HepG2 (cell line): ENCODE results near the gene TRPC6. TPM values are rescaled to one million over a fixed set of nuclear protein-coding genes. Genes with fewer than 3 reads are reported as not detected.

ENCODE experiments used
- ATAC-seq: fragments of 200-7000 bp; cut with Tn5 transposase; 3 replicates; pipeline ENCODE4 v1.9.1; 2020; ENCODE audit warnings: mild to moderate bottlenecking, moderate library complexity
- BruUV-seq: library from RNA; stranded (reverse); fragments of 400-500 nt; replicated peaks from 2 replicates; lab custom pipeline; 2021; lab: Mats Ljungman, UMichigan
- CTCF ChIA-PET: fragments of 300-600 bp; formaldehyde crosslinking; extraction: SDS; loops from one replicate; lab custom pipeline; 2021; ENCODE audit warnings: low total read pairs, inconsistent platforms, low intra/inter-chr PET ratio; lab: Yijun Ruan, JAX
- POLR2A ChIA-PET: fragments of 350-600 bp; sonication (Branson Sonifier 250); formaldehyde crosslinking; loops from one replicate; lab custom pipeline; 2020; ENCODE audit warnings: antibody characterized with exemption, inconsistent platforms; lab: Yijun Ruan, JAX
- DNase-seq: peaks from one replicate; pipeline ENCODE4 v3.0.0-alpha.2; 2015; ENCODE audit warnings: low spot score
- FAIRE-seq: peaks from 3 replicates; lab custom pipeline; 2011; peaks lifted over from hg19 to GRCh38; lab: Jason Lieb, UNC
- H2AFZ ChIP-seq: one replicate; pipeline ENCODE4 v1.6.1; 2011; ENCODE audit warnings: low read length, inconsistent platforms
- H3K27ac ChIP-seq: fragments of 300-600 bp; 3 replicates; pipeline ENCODE4 v1.8.0; 2011; ENCODE audit warnings: mixed run types, mild to moderate bottlenecking, mixed read lengths, low read length, inconsistent platforms; ENCODE audit not compliant: insufficient read depth; ENCODE audit errors: extremely low read length
- H3K27me3 ChIP-seq, 2 experiments: fragments of 200-600 bp in 1 of 2; 2 replicates in 1 of 2; 3 replicates in 1 of 2; pipeline versions ENCODE4 v1.6.0 to v1.8.0; 2011; ENCODE audit warnings: low read length in 2 of 2, mild to moderate bottlenecking in 2 of 2, moderate library complexity in 2 of 2, inconsistent platforms in 1 of 2; ENCODE audit not compliant: insufficient read depth in 2 of 2, control insufficient read depth in 1 of 2
- H3K36me3 ChIP-seq, 2 experiments: fragments of 200-600 bp in 1 of 2; replicated peaks in 1 of 2; 2 replicates in 1 of 2; 3 replicates in 1 of 2; pipeline versions ENCODE4 v1.5.1 to v1.8.0; 2011; ENCODE audit warnings: low read length in 2 of 2, inconsistent platforms in 1 of 2; ENCODE audit not compliant: insufficient read depth in 2 of 2, control insufficient read depth in 1 of 2
- H3K4me1 ChIP-seq: 2 replicates; pipeline ENCODE4 v1.5.1; 2012; ENCODE audit warnings: low read length, inconsistent platforms; ENCODE audit not compliant: insufficient read depth
- H3K4me2 ChIP-seq: 2 replicates; pipeline ENCODE4 v1.6.0; 2011; ENCODE audit warnings: low read depth, low read length, inconsistent platforms
- H3K4me3 ChIP-seq, 3 experiments: fragments of 200-600 bp in 1 of 3; sonication (generic), shearing (Covaris generic) in 1 of 3; replicated peaks in 1 of 3; 2 replicates each; pipeline ENCODE4 v1.5.1; 2011 to 2016; ENCODE audit warnings: low read length in 3 of 3, inconsistent platforms in 2 of 3, low read depth in 2 of 3, mild to moderate bottlenecking in 2 of 3, control low read depth in 1 of 3, mixed read lengths in 1 of 3; ENCODE audit not compliant: insufficient read depth in 1 of 3
- H3K79me2 ChIP-seq: one replicate; pipeline ENCODE4 v1.6.1; 2011; ENCODE audit warnings: low read length, inconsistent platforms; ENCODE audit not compliant: insufficient read depth
- H3K9ac ChIP-seq: 2 replicates; pipeline ENCODE4 v1.6.0; 2011; ENCODE audit warnings: mild to moderate bottlenecking, low read depth, low read length, inconsistent platforms; ENCODE audit not compliant: insufficient read depth
- H3K9me3 ChIP-seq: 2 replicates; pipeline ENCODE4 v1.5.1; 2012; ENCODE audit warnings: mild to moderate bottlenecking, low read length
- H4K20me1 ChIP-seq: 2 replicates; pipeline ENCODE4 v1.6.0; 2011; ENCODE audit warnings: inconsistent platforms, mild to moderate bottlenecking, low read length, moderate library complexity; ENCODE audit not compliant: insufficient read depth
- AHDC1 ChIP-seq: sonication (generic); formaldehyde crosslinking; IDR thresholded peaks from 2 replicates; pipeline ENCODE4 v1.5.1; 2020; ENCODE audit warnings: mild to moderate bottlenecking, missing genetic modification reagents, borderline replicate concordance
- CERS6 ChIP-seq: sonication (generic); formaldehyde crosslinking; IDR thresholded peaks from 2 replicates; pipeline ENCODE4 v1.5.0; 2020; ENCODE audit warnings: missing genetic modification reagents
- DRAP1 ChIP-seq: IDR thresholded peaks from 2 replicates; pipeline ENCODE4 v1.6.1; 2016; ENCODE audit warnings: missing genetic modification reagents, missing compliant biosample characterization
- KMT2A ChIP-seq: sonication (generic); formaldehyde crosslinking; IDR thresholded peaks from 2 replicates; pipeline ENCODE4 v1.4.0; 2020; ENCODE audit warnings: missing genetic modification reagents
- PTBP1 ChIP-seq: fragments of 200-400 bp; formaldehyde crosslinking; IDR thresholded peaks from 2 replicates; pipeline ENCODE4 v1.6.1; 2018; ENCODE audit warnings: low read length, low read depth; ENCODE audit not compliant: poor library complexity, severe bottlenecking
- SALL2 ChIP-seq: sonication (generic); formaldehyde crosslinking; IDR thresholded peaks from 2 replicates; pipeline ENCODE4 v1.8.1; 2023; ENCODE audit warnings: mild to moderate bottlenecking, missing genetic modification reagents, inconsistent platforms
- THYN1 ChIP-seq: sonication (generic); formaldehyde crosslinking; IDR thresholded peaks from 2 replicates; pipeline ENCODE4 v1.8.1; 2023; ENCODE audit warnings: low read depth, mild to moderate bottlenecking, moderate library complexity, missing genetic modification reagents, borderline replicate concordance
- ZNF619 ChIP-seq: sonication (generic); formaldehyde crosslinking; IDR thresholded peaks from 2 replicates; pipeline ENCODE4 v1.4.0; 2020; ENCODE audit warnings: mild to moderate bottlenecking, missing genetic modification reagents
- ZNF746 ChIP-seq: sonication (generic); formaldehyde crosslinking; IDR thresholded peaks from 2 replicates; pipeline ENCODE4 v1.8.0; 2022; ENCODE audit warnings: mild to moderate bottlenecking, missing genetic modification reagents
- ZNF839 ChIP-seq: sonication (generic); formaldehyde crosslinking; IDR thresholded peaks from 2 replicates; pipeline ENCODE4 v1.4.0; 2020; ENCODE audit warnings: missing genetic modification reagents, mild to moderate bottlenecking, borderline replicate concordance
- WGBS: methylation state at CpG from one replicate; pipeline ENCODE4 v1.1.6; 2017; ENCODE audit warnings: low lambda C conversion rate; 5-methylcytosine and 5-hydroxymethylcytosine counted together
- in situ Hi-C: cut with HindIII; loops from 2 replicates; pipeline ENCODE4 v1.10.0; 2017; ENCODE audit warnings: low pct_unique_long_range_greater_than_20kb; ENCODE audit not compliant: extremely low pct_ligation_motif_present
- intact Hi-C: fragments of 100-400 bp; cut with micrococcal nuclease; formaldehyde crosslinking; loops from one replicate; pipeline ENCODE4 v1.10.0; 2022; ENCODE audit not compliant: unreplicated experiment
- polyA plus RNA-seq, 8 experiments: library from polyadenylated mRNA; depleted of rRNA in 3 of 8; stranded (reverse) in 7 of 8; unstranded in 1 of 8; fragments of >200 nt; fragmentation: Illumina TruSeq in 4 of 8; extraction: Trizol in 4 of 8; gene quantifications; 2 replicates each; pipeline versions ENCODE4 v1.2.1 to v1.2.3, GENCODE V29; 2011 to 2016; ENCODE audit warnings: low read depth in 4 of 8, missing spikeins in 1 of 8, mixed read lengths in 1 of 8; ENCODE audit not compliant: insufficient read depth in 1 of 8
- total RNA-seq, 5 experiments: library from RNA; depleted of rRNA; stranded (reverse); fragments of >200 nt; fragmentation: Illumina TruSeq; extraction: Trizol; gene quantifications; 2 replicates each; pipeline ENCODE4 v1.2.3, GENCODE V29; 2016; ENCODE audit warnings: low read depth in 1 of 5

Gene TRPC6
- total and polyA plus RNA-seq, 2 of the 13 experiments (the other 11 are each of a cell fraction or from before 2014, with no cell fraction given), result not detected

- intact Hi-C loops, result no loop called here
- no peak overlapping the region for H3K4me2 ChIP-seq
- POLR2A ChIA-PET, result no interaction called here
These were observed 84.9 kb downstream of the TRPC6 start for GRCh38 chr11:101498891-101499290.

More at GRCh38 chr11:101498891-101499290, 84.9 kb downstream of the TRPC6 start:
- no peak overlapping the region for H2AFZ ChIP-seq
- H3K79me2 ChIP-seq, result no peaks in the 10 kb centered on the region
- H4K20me1 ChIP-seq, result no peaks in the 10 kb centered on the region
- no peak for ATAC-seq
- H3K27ac ChIP-seq, result no peak overlapping the region
- H3K27me3 ChIP-seq, result no peaks in the 10 kb centered on the region
- no peaks in the 10 kb centered on the region for H3K36me3 ChIP-seq
- TF ChIP-seq AHDC1 (CRISPR knock-in tag), result no peak
- no peak for TF ChIP-seq ZNF839 (CRISPR knock-in tag)
- no peak for TF ChIP-seq PTBP1
- TF ChIP-seq KMT2A (CRISPR knock-in tag), result no peak
- no peak for TF ChIP-seq DRAP1
- no peak for TF ChIP-seq SALL2 (CRISPR knock-in tag)
- TF ChIP-seq ZNF746, result no peak
- TF ChIP-seq CERS6 (CRISPR knock-in tag), result no peak
- TF ChIP-seq ZNF619 (CRISPR knock-in tag), result no peak
- TF ChIP-seq THYN1 (CRISPR knock-in tag), result no peak
- H3K9ac ChIP-seq, result no peak overlapping the region
- in situ Hi-C loops, result no loop called here
- H3K4me1 ChIP-seq, result no peaks in the 10 kb centered on the region
- no TSS peak for BruUV-seq
- 0% methylated on average over 1 of the region's 1 CpG for WGBS
- no peak for DNase-seq
- H3K4me3 ChIP-seq, result no peak overlapping the region
- CTCF ChIA-PET, result no interaction called here
- H3K9me3 ChIP-seq, result no peaks in the 10 kb centered on the region
- no peak for FAIRE-seq
